HG03520 (cell line): ENCODE measurements around the gene OPALIN.
"Not testable (repeated sequence)": the region's sequence is repeated elsewhere in the genome, so short reads cannot be mapped to it uniquely, and the experiment has no call there.

Experiments used
- ATAC-seq: cut with Tn5 transposase; IDR thresholded peaks from one replicate; pipeline ENCODE4 v1.9.1; 2021; ENCODE audit warnings: mild to moderate bottlenecking, moderate library complexity; ENCODE audit not compliant: unreplicated experiment

OPALIN gene

GRCh38 chr10:96339956-96340904 lies 18.6 kb downstream of the OPALIN start:
- ATAC-seq = no peak

- no peak for ATAC-seq
Measured at GRCh38 chr10:96339383-96339782, 19.4 kb downstream of the OPALIN start.

GRCh38 chr10:96338279-96338925 lies 20.4 kb downstream of the OPALIN start:
- no peak for ATAC-seq

GRCh38 chr10:96337106-96337505 lies 21.7 kb downstream of the OPALIN start:
- ATAC-seq = no peak

- ATAC-seq = no peak
Measured at GRCh38 chr10:96334616-96335526, 23.9 kb downstream of the OPALIN start.

GRCh38 chr10:96333101-96333500 lies 25.7 kb downstream of the OPALIN start:
- no peak for ATAC-seq

- ATAC-seq = no peak
Measured at GRCh38 chr10:96327462-96327861, 31.3 kb downstream of the OPALIN start.

GRCh38 chr10:96325719-96326373 lies 33.0 kb downstream of the OPALIN start:
- peak; percentile 96 for ATAC-seq

- ATAC-seq = no peak
Measured at GRCh38 chr10:96324447-96324846, 34.4 kb downstream of the OPALIN start.

GRCh38 chr10:96322275-96322674 lies 36.5 kb downstream of the OPALIN start:
- ATAC-seq = no peak

- no peak for ATAC-seq
Measured at GRCh38 chr10:96321822-96322221, 37.0 kb downstream of the OPALIN start.

- ATAC-seq = no peak
Measured at GRCh38 chr10:96319754-96320474, 38.9 kb downstream of the OPALIN start.

GRCh38 chr10:96317067-96317833 lies 41.6 kb downstream of the OPALIN start:
- no peak for ATAC-seq

GRCh38 chr10:96313344-96313743 lies 45.5 kb downstream of the OPALIN start:
- no peak for ATAC-seq

GRCh38 chr10:96311180-96311715 lies 47.6 kb downstream of the OPALIN start:
- no peak for ATAC-seq

- ATAC-seq = no peak
Measured at GRCh38 chr10:96310321-96310669, 48.5 kb downstream of the OPALIN start.

- no peak for ATAC-seq
Measured at GRCh38 chr10:96309628-96310320, 49.0 kb downstream of the OPALIN start.

- ATAC-seq = not testable (repeated sequence)
Measured at GRCh38 chr10:96308854-96309253, 49.9 kb downstream of the OPALIN start.
